ENCODE results near the gene RMND5A.

The RMND5A gene

GRCh38 chr2:86822668-86823345 lies 102.7 kb downstream of the RMND5A start:
- intact Hi-C loops (cut with DNase I): no loop called here
- no peak for DNase-seq

GRCh38 chr2:86825036-86825692 lies 105.1 kb downstream of the RMND5A start:
- no peak for DNase-seq
- intact Hi-C loops (cut with DNase I): no loop called here

- DNase-seq: no peak
- intact Hi-C loops (cut with DNase I): no loop called here
These were observed 105.7 kb downstream of the RMND5A start for GRCh38 chr2:86825693-86826381.

GRCh38 chr2:86826951-86827350 lies 106.9 kb downstream of the RMND5A start:
- intact Hi-C loops (cut with DNase I): no loop called here
- DNase-seq: no peak

Data from posterior cingulate gyrus (tissue), 11 donors.